22Rv1 (cell line): ENCODE data around the gene C19orf81.

Experiments used
- ZFX ChIP-seq: fragments of 450-650 bp; IDR thresholded peaks from 2 replicates; pipeline ENCODE4 v1.6.1; 2017; ENCODE audit warnings: antibody characterized with exemption, borderline replicate concordance
- TF ChIP-seq, protein P1 (sequence below): fragments of 450-650 bp; IDR thresholded peaks from 2 replicates; pipeline ENCODE4 v1.5.1; 2017; ENCODE audit warnings: mild to moderate bottlenecking

DNA sequence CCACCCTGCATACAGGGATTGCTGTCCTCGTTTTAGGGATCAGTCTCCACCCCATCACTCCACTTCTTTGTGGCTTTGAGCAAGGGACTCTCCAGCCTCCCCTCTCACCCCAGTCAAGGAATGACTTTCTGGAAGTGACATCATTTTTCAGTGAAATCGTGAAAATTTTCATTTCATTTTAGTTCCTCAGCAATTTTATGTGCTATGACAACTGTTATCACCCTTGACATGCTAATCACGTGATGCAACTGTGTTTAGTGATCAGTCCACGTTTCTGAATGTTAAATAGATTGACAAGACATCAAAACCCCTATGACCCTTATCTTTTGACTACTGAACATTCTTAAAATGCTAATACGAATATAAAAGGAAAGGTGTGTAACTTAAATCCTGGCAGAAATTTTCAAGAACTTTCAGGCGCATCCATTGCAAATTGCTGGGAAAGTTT is 8.0 kb downstream of the C19orf81 start:
- TF ChIP-seq ZFX = no peak
- TF ChIP-seq, protein P1, sequence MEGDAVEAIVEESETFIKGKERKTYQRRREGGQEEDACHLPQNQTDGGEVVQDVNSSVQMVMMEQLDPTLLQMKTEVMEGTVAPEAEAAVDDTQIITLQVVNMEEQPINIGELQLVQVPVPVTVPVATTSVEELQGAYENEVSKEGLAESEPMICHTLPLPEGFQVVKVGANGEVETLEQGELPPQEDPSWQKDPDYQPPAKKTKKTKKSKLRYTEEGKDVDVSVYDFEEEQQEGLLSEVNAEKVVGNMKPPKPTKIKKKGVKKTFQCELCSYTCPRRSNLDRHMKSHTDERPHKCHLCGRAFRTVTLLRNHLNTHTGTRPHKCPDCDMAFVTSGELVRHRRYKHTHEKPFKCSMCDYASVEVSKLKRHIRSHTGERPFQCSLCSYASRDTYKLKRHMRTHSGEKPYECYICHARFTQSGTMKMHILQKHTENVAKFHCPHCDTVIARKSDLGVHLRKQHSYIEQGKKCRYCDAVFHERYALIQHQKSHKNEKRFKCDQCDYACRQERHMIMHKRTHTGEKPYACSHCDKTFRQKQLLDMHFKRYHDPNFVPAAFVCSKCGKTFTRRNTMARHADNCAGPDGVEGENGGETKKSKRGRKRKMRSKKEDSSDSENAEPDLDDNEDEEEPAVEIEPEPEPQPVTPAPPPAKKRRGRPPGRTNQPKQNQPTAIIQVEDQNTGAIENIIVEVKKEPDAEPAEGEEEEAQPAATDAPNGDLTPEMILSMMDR = no peak
